K562 (cell line): ENCODE results near the gene PIP4K2A. TPM values are rescaled to one million over a fixed set of nuclear protein-coding genes. Genes with fewer than 3 reads are reported as not detected.

Source experiments
- ATAC-seq: fragments of 200-7000 bp; cut with Tn5 transposase; 3 replicates; pipeline ENCODE4 v1.9.1; 2020; ENCODE audit warnings: moderate library complexity
- BruUV-seq: library from RNA; stranded (reverse); fragments of 400-500 nt; replicated peaks from 2 replicates; lab custom pipeline; 2021; lab: Mats Ljungman, UMichigan
- CTCF ChIA-PET: fragments of 300-600 bp; formaldehyde crosslinking; extraction: SDS; loops from one replicate; lab custom pipeline; 2021; ENCODE audit warnings: low intra/inter-chr PET ratio; lab: Yijun Ruan, JAX
- POLR2A ChIA-PET: fragments of 300-600, 350-650 bp; sonication (Branson Sonifier 250); formaldehyde crosslinking; extraction: SDS; loops from one replicate; lab custom pipeline; 2021; ENCODE audit warnings: antibody characterized with exemption, inconsistent platforms; lab: Yijun Ruan, JAX
- DNase-seq, 4 experiments: peaks; one replicate each; pipeline versions ENCODE4 v3.0.0 to v3.0.0-alpha.2; 2011 to 2018; ENCODE audit warnings: low spot score in 3 of 4, mixed read lengths in 3 of 4; ENCODE audit errors: extremely low read depth in 1 of 4
- FAIRE-seq: peaks from 2 replicates; lab custom pipeline; 2011; peaks lifted over from hg19 to GRCh38; lab: Jason Lieb, UNC
- H2AFZ ChIP-seq: 2 replicates; pipeline ENCODE4 v1.6.0; 2011; ENCODE audit warnings: low read depth, low read length, control low read depth, inconsistent platforms
- H3K27ac ChIP-seq: fragments of 200-600 bp; 3 replicates; pipeline ENCODE4 v1.8.0; 2011; ENCODE audit warnings: low read depth, mild to moderate bottlenecking, control low read depth, inconsistent platforms, low read length, moderate library complexity, mixed read lengths; ENCODE audit errors: extremely low read depth
- H3K27me3 ChIP-seq, 2 experiments: fragments of 300-600 bp in 1 of 2; 2 replicates in 1 of 2; 3 replicates in 1 of 2; pipeline versions ENCODE4 v1.6.0 to v1.8.0; 2011; ENCODE audit warnings: inconsistent platforms in 2 of 2, low read length in 2 of 2, mild to moderate bottlenecking in 1 of 2, mixed read lengths in 1 of 2, moderate library complexity in 1 of 2; ENCODE audit not compliant: control insufficient read depth in 2 of 2, insufficient read depth in 2 of 2
- H3K36me3 ChIP-seq: fragments of 300-600 bp; 3 replicates; pipeline ENCODE4 v1.8.0; 2011; ENCODE audit warnings: mild to moderate bottlenecking, low read length, inconsistent platforms; ENCODE audit not compliant: control insufficient read depth, insufficient read depth
- H3K4me1 ChIP-seq, 2 experiments: fragments of 200-600 bp in 1 of 2; replicated peaks in 1 of 2; 2 replicates in 1 of 2; 3 replicates in 1 of 2; pipeline versions ENCODE4 v1.5.1 to v1.8.0; 2011; ENCODE audit warnings: inconsistent platforms in 2 of 2, low read length in 2 of 2, mild to moderate bottlenecking in 1 of 2, mixed read lengths in 1 of 2, moderate library complexity in 1 of 2; ENCODE audit not compliant: control insufficient read depth in 2 of 2, insufficient read depth in 2 of 2
- H3K4me2 ChIP-seq: 2 replicates; pipeline ENCODE4 v1.6.1; 2011; ENCODE audit warnings: low read length, control low read depth, inconsistent platforms, mixed read lengths; ENCODE audit not compliant: insufficient read depth
- H3K4me3 ChIP-seq: fragments of 200-600 bp; sonication (generic), shearing (Covaris generic); 2 replicates; pipeline ENCODE4 v1.5.1; 2016; ENCODE audit warnings: control low read depth, inconsistent platforms
- H3K79me2 ChIP-seq: fragments of 200-600 bp; 3 replicates; pipeline ENCODE4 v1.8.0; 2011; ENCODE audit warnings: low read length, inconsistent platforms; ENCODE audit not compliant: control insufficient read depth, insufficient read depth
- H3K9ac ChIP-seq, 2 experiments: 2 replicates each; pipeline versions ENCODE4 v1.6.0 to v1.6.1; 2011; ENCODE audit warnings: low read depth in 2 of 2, low read length in 2 of 2, control low read depth in 1 of 2, inconsistent platforms in 1 of 2, mild to moderate bottlenecking in 1 of 2, mixed read lengths in 1 of 2; ENCODE audit not compliant: insufficient read depth in 1 of 2
- H3K9me1 ChIP-seq: one replicate; pipeline ENCODE4 v1.6.0; 2011; ENCODE audit warnings: inconsistent platforms, mild to moderate bottlenecking, low read length, moderate library complexity; ENCODE audit not compliant: control insufficient read depth, insufficient read depth
- H3K9me3 ChIP-seq: replicated peaks from 2 replicates; pipeline ENCODE4 v1.5.1; 2011; ENCODE audit warnings: low read depth, low read length, inconsistent platforms; ENCODE audit not compliant: control insufficient read depth, insufficient read depth
- H4K20me1 ChIP-seq: replicated peaks from 2 replicates; pipeline ENCODE4 v1.6.1; 2011; ENCODE audit warnings: low read length, inconsistent platforms, mixed read lengths; ENCODE audit not compliant: control insufficient read depth, insufficient read depth
- AFF1 ChIP-seq, 2 experiments: fragments of 450-650 bp; IDR thresholded peaks; 2 replicates each; pipeline ENCODE4 v1.6.1; 2018; ENCODE audit warnings: mild to moderate bottlenecking in 2 of 2, low read depth in 1 of 2; ENCODE audit not compliant: partially characterized antibody in 2 of 2
- KAT7 ChIP-seq: sonication (generic); formaldehyde crosslinking; IDR thresholded peaks from 2 replicates; pipeline ENCODE4 v1.8.0; 2022; ENCODE audit warnings: missing genetic modification reagents, mild to moderate bottlenecking, borderline replicate concordance
- SNIP1 ChIP-seq: fragments of 450-650 bp; IDR thresholded peaks from 2 replicates; pipeline ENCODE4 v1.7.1; 2017; ENCODE audit warnings: low read depth, mild to moderate bottlenecking
- ZHX1 ChIP-seq: fragments of 150-350 bp; conservative IDR thresholded peaks from 2 replicates; pipeline ENCODE4 v1.6.1; 2014; ENCODE audit warnings: low read length
- ZNF407 ChIP-seq: fragments of 450-650 bp; IDR thresholded peaks from 2 replicates; pipeline ENCODE4 v1.6.1; 2016; ENCODE audit warnings: low read depth
- WGBS: fragments of 100-300 bp; shearing (Covaris generic); methylation state at CpG from one replicate; pipeline ENCODE4 v1.1.6; 2016; ENCODE audit warnings: low coverage, mixed read lengths; ENCODE audit not compliant: insufficient coverage; ENCODE audit errors: missing lambda C conversion rate; 5-methylcytosine and 5-hydroxymethylcytosine counted together
- in situ Hi-C: fragments of 300-500 bp; cut with MboI; formaldehyde crosslinking; loops from 4 replicates; pipeline ENCODE4 v1.15.0; 2018; ENCODE audit warnings: inconsistent platforms, mixed read lengths
- intact Hi-C: fragments of 100-400 bp; cut with micrococcal nuclease; formaldehyde crosslinking; loops from 2 replicates; pipeline ENCODE4 v1.14.2; 2022
- polyA plus RNA-seq, 8 experiments: library from polyadenylated mRNA; depleted of rRNA in 4 of 8; stranded (reverse) in 5 of 8; unstranded in 3 of 8; fragments of >200 nt; fragmentation: Nextera tagmentation in 2 of 8; fragmentation: Illumina TruSeq in 1 of 8; extraction: Ambion mirVana in 2 of 8; extraction: Trizol in 1 of 8; gene quantifications; 2 replicates each; pipeline versions ENCODE4 v1.2.1 to v1.2.3, GENCODE V29; 2011 to 2014; ENCODE audit warnings: inconsistent platforms in 1 of 8, missing spikeins in 1 of 8
- total RNA-seq, 7 experiments: library from RNA; depleted of rRNA in 6 of 7; stranded (reverse); fragments of >200 nt in 6 of 7; fragmentation: Illumina TruSeq in 2 of 7; extraction: Trizol in 2 of 7; gene quantifications; 2 replicates each; pipeline versions ENCODE4 v1.2.1 to v1.2.3, GENCODE V29; 2011 to 2021; ENCODE audit warnings: low replicate concordance in 1 of 7

Gene PIP4K2A
- total and polyA plus RNA-seq, 9 of the 15 experiments (the other 6 are each of a cell fraction or from before 2014, with no cell fraction given), result 35.6 to 117 (median 71.9) TPM

GRCh38 chr10:22727663-22728062 lies 13.3 kb upstream of the PIP4K2A start (continued):
- no peak for TF ChIP-seq AFF1 (IDR thresholded peaks at IDR 0.05; ENCODE audit: low read depth in 1 of 2, partially characterized antibody in 2 of 2)

- in situ Hi-C loops, result no loop called here
- CTCF ChIA-PET, result no interaction called here
- TF ChIP-seq KAT7, result no peak
- no peak for TF ChIP-seq ZNF407
- no peak for TF ChIP-seq ZHX1
- no peak for TF ChIP-seq SNIP1
Observed at GRCh38 chr10:22727112-22727511, 12.7 kb upstream of the PIP4K2A start.

More at GRCh38 chr10:22727112-22727511, 12.7 kb upstream of the PIP4K2A start:
- H3K36me3 ChIP-seq, result no peaks in the 10 kb centered on the region
- H3K4me2 ChIP-seq, result no peak overlapping the region
- no peaks in the 10 kb centered on the region for H3K9me3 ChIP-seq
- H3K4me1 ChIP-seq, result no peaks in the 10 kb centered on the region; a peak in 1 of 5 replicates
- no peaks in the 10 kb centered on the region for H3K79me2 ChIP-seq
- BruUV-seq, result no TSS peak
- POLR2A ChIA-PET, result interaction anchor here (1.2 to 1.3 kb wide), 2 partner anchors 21 to 51 kb away, joined by 3 read pairs; no protein-coding TSS in a partner anchor
- no peaks in the 10 kb centered on the region for H3K27me3 ChIP-seq
- H3K27ac ChIP-seq, result no peak overlapping the region
- WGBS, result 60% methylated on average over 2 of the region's 2 CpGs
- no peaks in the 10 kb centered on the region for H4K20me1 ChIP-seq
- ATAC-seq (no peak), FAIRE-seq (no peak), DNase-seq (no peak)
- H3K9me1 ChIP-seq, result no peaks in the 10 kb centered on the region
- H3K4me3 ChIP-seq, result no peak overlapping the region
- intact Hi-C loops, result no loop called here
- H2AFZ ChIP-seq, result no peak overlapping the region
- H3K9ac ChIP-seq, result no peak overlapping the region
